HG03432 (cell line): Measurements from ENCODE around the gene CEACAM21.
A peak's percentile ranks its signal among the peaks of the same experiment; 100 is the strongest.

ENCODE experiments used
- ATAC-seq: cut with Tn5 transposase; IDR thresholded peaks from one replicate; pipeline ENCODE4 v1.9.1; 2021; ENCODE audit warnings: mild to moderate bottlenecking, moderate library complexity; ENCODE audit not compliant: unreplicated experiment

CEACAM21 gene

GRCh38 chr19:41584260-41584810 lies 8.4 kb downstream of the CEACAM21 start:
- no peak for ATAC-seq

GRCh38 chr19:41584931-41585330 lies 9.0 kb downstream of the CEACAM21 start:
- no peak for ATAC-seq

GRCh38 chr19:41586064-41586463 lies 10.1 kb downstream of the CEACAM21 start:
- no peak for ATAC-seq

- no peak for ATAC-seq
Observed at GRCh38 chr19:41587101-41587837, 11.3 kb downstream of the CEACAM21 start.

- no peak for ATAC-seq
Observed at GRCh38 chr19:41587838-41588210, 11.9 kb downstream of the CEACAM21 start.

GRCh38 chr19:41588497-41589209 lies 12.7 kb downstream of the CEACAM21 start:
- no peak for ATAC-seq

- no peak for ATAC-seq
Observed at GRCh38 chr19:41589371-41589770, 13.4 kb downstream of the CEACAM21 start.

GRCh38 chr19:41590936-41591335 lies 15.0 kb downstream of the CEACAM21 start:
- ATAC-seq = no peak

- no peak for ATAC-seq
Observed at GRCh38 chr19:41591951-41592562, 16.1 kb downstream of the CEACAM21 start.

- ATAC-seq = peak; percentile 47
Observed at GRCh38 chr19:41595258-41595889, 19.4 kb downstream of the CEACAM21 start.

GRCh38 chr19:41595890-41596280 lies 19.9 kb downstream of the CEACAM21 start:
- no peak for ATAC-seq

- no peak for ATAC-seq
Observed at GRCh38 chr19:41597600-41598041, 21.7 kb downstream of the CEACAM21 start.

- no peak for ATAC-seq
Observed at GRCh38 chr19:41599175-41599966, 23.4 kb downstream of the CEACAM21 start.

GRCh38 chr19:41601771-41602170 lies 25.8 kb downstream of the CEACAM21 start:
- ATAC-seq = no peak

- ATAC-seq = no peak
Observed at GRCh38 chr19:41604831-41605230, 28.9 kb downstream of the CEACAM21 start.

- no peak for ATAC-seq
Observed at GRCh38 chr19:41606215-41606837, 30.4 kb downstream of the CEACAM21 start.

- ATAC-seq = no peak
Observed at GRCh38 chr19:41607668-41608067, 31.7 kb downstream of the CEACAM21 start.

GRCh38 chr19:41610789-41611188 lies 34.8 kb downstream of the CEACAM21 start:
- ATAC-seq = no peak

- no peak for ATAC-seq
Observed at GRCh38 chr19:41612483-41612882, 36.5 kb downstream of the CEACAM21 start.

- no peak for ATAC-seq
Observed at GRCh38 chr19:41615207-41615606, 39.2 kb downstream of the CEACAM21 start.
